LNCAP (cell line): Measurements from ENCODE around the gene NOP53.

Source experiments
- CTCF ChIP-seq: fragments of 450-650 bp; IDR thresholded peaks from 2 replicates; pipeline ENCODE4 v1.5.1; 2017; ENCODE audit warnings: mild to moderate bottlenecking

The NOP53 gene

GRCh38 chr19:47761566-47761965 is 16.2 kb downstream of the NOP53 start:
- TF ChIP-seq CTCF: no peak

DNA sequence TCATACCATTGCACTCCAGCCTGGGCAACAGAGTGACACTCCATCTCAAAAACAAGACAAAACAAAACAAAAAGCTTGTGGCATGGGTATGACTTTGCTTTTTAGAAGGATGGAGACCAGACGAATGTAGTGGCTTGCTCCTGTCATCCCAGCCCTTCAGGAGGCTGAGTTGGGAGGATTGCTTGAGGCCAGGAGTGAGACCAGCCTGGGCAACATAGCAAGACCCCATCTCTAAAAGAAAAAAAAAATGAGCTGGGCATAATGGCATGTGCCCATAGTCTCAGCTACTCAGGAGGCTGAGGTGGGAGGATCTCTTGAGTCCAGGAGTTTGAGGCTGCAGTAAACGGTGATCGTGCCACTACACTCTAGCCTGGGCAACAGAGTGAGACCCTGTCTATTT is 16.8 kb downstream of the NOP53 start:
- TF ChIP-seq CTCF: no peak

DNA sequence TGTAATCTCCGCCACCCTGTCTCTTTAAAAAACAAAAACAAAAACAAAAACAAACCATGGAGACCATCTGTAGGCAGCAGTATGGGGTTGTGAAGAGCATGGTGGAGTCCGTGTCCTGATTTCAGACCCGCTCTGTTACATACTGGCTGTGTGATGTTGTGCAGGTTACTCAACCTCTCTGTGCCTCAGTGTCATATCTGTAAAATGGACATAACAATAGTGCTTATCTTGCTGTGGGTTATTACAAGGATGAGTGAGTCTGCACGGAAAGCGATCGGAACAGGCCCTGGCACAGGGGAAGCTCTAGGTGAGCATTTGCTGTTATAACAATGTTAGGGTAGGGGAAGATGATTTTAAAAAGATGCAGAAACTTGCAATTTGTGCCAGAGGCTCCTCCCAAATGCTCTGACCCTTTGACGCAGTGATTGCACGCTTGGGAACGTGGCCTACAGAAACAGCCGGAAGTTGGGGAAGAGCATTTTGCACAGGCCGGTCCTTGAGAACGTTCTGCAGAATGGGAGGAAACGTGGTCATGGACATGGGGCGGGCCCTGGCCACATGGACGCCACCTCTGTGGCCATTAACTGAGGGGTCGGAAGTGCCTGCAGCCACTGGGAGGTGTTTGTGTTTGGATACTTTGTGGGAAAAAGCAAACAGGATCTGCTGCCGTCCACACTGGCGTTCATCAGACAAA is 17.4 kb downstream of the NOP53 start:
- TF ChIP-seq CTCF: no peak

DNA sequence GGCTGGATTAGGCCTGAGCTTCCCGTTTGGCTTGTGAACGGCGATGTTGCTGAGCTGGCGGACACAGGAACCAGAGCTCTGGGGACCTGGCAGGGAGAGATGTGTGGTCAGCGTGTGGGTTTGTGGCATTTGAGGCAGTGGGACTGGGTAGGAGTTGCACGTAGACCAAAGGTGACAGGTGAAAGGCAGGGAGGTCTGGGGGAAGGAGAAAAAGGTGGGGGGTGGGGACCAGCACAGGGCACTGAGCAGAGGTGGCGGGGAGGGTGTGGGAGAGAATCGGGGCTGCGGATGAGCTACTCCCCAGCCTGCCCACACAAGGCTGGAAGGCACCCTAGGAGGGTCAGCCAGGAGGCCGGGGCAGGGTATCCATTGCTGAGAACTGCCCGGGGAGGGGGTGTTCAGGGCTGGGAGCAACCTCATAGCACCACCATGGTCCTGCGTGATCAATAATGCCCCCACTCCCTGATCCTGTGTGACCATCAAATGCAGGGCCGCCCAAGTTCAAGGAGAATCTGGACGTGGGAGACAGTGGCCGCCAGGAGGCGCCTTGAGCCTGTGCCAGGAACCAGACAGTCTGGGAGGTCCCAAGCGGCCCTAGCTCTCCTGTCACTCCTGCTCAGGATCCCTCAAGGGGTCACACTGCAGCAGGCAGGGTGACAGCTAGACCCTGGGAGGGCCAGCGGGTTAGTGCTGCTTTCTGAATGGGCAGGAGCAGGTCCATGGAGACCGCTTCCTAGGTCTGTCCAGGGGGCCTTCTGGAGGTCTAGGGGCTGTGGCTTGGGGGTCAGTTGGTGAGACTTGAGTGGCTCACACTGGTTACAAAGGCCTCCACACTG is 20.4 kb downstream of the NOP53 start:
- peak; percentile 45 for TF ChIP-seq CTCF

DNA sequence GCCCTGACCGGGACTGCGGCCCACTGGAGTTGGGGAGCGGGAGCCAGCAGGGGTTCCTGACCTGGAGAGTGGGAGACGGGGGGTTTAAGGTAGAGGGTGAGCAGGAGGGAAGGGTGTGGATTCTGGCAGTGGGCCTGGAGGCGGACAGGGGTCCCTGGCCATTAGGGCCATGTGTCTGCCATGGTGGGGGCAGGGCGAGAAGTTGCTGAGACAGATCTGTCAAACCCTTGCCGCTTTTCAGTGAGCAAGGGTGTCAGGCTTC is 20.9 kb downstream of the NOP53 start:
- no peak for TF ChIP-seq CTCF

GRCh38 chr19:47766670-47767069 is 21.3 kb downstream of the NOP53 start:
- no peak for TF ChIP-seq CTCF

GRCh38 chr19:47767349-47767748 is 22.0 kb downstream of the NOP53 start:
- TF ChIP-seq CTCF: no peak
